GM12878 (cell line): ENCODE results near the gene MAP4K4.

ENCODE experiments used
- NR2F1 ChIP-seq: fragments of 450-650 bp; conservative IDR thresholded peaks from 2 replicates; pipeline ENCODE4 v1.6.1; 2017; ENCODE audit warnings: mild to moderate bottlenecking
- POLR2AphosphoS5 ChIP-seq: IDR thresholded peaks from 2 replicates; pipeline ENCODE4 v1.6.1; 2011; ENCODE audit warnings: mild to moderate bottlenecking, low read length, inconsistent platforms
- YY1 ChIP-seq: IDR thresholded peaks from 2 replicates; pipeline ENCODE4 v1.6.1; 2011; ENCODE audit warnings: low read depth, mild to moderate bottlenecking, low read length
- TF ChIP-seq, protein P1 (sequence below), 3 experiments: IDR thresholded peaks in 2 of 3; conservative IDR thresholded peaks in 1 of 3; 2 replicates each; pipeline ENCODE4 v1.5.1; 2011; ENCODE audit warnings: low read depth in 3 of 3, low read length in 3 of 3, mild to moderate bottlenecking in 3 of 3, control low read depth in 2 of 3, moderate library complexity in 2 of 3, inconsistent platforms in 1 of 3, mixed read lengths in 1 of 3; ENCODE audit not compliant: control insufficient read depth in 2 of 3, insufficient read depth in 1 of 3; ENCODE audit errors: extremely low read depth in 1 of 3
- TF ChIP-seq, protein P2 (sequence below): IDR thresholded peaks from 2 replicates; pipeline ENCODE4 v1.6.1; 2011; ENCODE audit warnings: low read depth, mild to moderate bottlenecking, low read length, moderate library complexity, borderline replicate concordance; ENCODE audit errors: extremely low read depth
- TF ChIP-seq, protein P3 (sequence below): fragments of 450-650 bp; IDR thresholded peaks from 2 replicates; pipeline ENCODE4 v1.6.1; 2017; ENCODE audit warnings: mild to moderate bottlenecking

DNA sequence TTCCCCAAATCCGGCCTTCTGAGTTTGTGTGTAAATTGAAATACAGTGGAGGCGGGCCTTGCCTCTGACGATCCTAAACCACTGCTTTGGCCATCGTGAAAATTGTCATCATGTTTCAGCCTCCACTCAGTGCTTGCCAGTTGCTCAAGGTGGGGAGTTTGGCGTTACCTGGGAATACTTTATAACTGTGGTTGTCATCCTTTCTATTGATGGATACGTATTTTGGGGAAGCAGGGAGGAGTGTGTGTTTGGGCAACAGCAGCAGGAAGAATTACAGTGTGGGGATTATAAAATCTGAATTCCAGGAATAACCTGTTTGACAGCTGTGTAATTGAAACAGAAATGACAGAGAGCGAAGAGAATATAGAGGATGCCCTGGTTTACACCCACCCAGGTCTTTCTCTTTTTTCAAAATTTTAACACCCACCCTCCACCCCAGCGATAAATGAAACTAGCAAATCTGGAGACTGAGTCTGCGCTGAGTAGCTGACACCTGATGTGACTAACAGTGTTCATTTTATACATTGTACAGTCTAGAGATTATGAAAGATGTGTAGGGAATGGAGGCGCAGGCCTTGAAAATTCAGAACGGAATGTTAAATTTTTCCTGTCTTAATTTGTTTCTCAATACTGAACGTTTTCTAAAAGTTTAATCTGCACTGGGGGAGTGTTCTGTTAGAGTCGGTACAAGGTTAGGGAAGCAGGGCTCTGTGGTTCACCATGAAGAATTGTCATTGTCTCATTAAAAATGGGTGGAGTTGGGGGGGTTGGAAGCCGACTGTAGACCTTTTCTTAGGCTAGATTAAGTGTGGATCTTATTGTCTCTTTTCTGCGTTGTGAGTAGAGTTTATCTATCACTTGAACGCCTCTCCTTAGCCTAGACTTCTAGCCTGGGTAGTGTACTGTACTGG lies 1.6 kb downstream of the MAP4K4 start:
- TF ChIP-seq POLR2AphosphoS5 (no peak), YY1 (no peak), NR2F1 (no peak)
- TF ChIP-seq, protein P1, sequence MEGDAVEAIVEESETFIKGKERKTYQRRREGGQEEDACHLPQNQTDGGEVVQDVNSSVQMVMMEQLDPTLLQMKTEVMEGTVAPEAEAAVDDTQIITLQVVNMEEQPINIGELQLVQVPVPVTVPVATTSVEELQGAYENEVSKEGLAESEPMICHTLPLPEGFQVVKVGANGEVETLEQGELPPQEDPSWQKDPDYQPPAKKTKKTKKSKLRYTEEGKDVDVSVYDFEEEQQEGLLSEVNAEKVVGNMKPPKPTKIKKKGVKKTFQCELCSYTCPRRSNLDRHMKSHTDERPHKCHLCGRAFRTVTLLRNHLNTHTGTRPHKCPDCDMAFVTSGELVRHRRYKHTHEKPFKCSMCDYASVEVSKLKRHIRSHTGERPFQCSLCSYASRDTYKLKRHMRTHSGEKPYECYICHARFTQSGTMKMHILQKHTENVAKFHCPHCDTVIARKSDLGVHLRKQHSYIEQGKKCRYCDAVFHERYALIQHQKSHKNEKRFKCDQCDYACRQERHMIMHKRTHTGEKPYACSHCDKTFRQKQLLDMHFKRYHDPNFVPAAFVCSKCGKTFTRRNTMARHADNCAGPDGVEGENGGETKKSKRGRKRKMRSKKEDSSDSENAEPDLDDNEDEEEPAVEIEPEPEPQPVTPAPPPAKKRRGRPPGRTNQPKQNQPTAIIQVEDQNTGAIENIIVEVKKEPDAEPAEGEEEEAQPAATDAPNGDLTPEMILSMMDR (IDR thresholded peaks at IDR 0.05 in 2 of 3, conservative IDR thresholded peaks at IDR 0.05 in 1 of 3; ENCODE audit: control insufficient read depth in 2 of 3, extremely low read depth in 1 of 3, insufficient read depth in 1 of 3, low read depth in 3 of 3, low read length in 3 of 3) = no peak
- TF ChIP-seq, protein P2, sequence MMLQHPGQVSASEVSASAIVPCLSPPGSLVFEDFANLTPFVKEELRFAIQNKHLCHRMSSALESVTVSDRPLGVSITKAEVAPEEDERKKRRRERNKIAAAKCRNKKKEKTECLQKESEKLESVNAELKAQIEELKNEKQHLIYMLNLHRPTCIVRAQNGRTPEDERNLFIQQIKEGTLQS = no peak
- TF ChIP-seq, protein P3, sequence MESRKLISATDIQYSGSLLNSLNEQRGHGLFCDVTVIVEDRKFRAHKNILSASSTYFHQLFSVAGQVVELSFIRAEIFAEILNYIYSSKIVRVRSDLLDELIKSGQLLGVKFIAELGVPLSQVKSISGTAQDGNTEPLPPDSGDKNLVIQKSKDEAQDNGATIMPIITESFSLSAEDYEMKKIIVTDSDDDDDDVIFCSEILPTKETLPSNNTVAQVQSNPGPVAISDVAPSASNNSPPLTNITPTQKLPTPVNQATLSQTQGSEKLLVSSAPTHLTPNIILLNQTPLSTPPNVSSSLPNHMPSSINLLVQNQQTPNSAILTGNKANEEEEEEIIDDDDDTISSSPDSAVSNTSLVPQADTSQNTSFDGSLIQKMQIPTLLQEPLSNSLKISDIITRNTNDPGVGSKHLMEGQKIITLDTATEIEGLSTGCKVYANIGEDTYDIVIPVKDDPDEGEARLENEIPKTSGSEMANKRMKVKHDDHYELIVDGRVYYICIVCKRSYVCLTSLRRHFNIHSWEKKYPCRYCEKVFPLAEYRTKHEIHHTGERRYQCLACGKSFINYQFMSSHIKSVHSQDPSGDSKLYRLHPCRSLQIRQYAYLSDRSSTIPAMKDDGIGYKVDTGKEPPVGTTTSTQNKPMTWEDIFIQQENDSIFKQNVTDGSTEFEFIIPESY = no peak
